HG02678 (cell line): ENCODE data around the gene EMILIN2.

Experiments used
- ATAC-seq: cut with Tn5 transposase; IDR thresholded peaks from one replicate; pipeline ENCODE4 v1.9.1; 2021; ENCODE audit warnings: mild to moderate bottlenecking, moderate library complexity; ENCODE audit not compliant: unreplicated experiment

Gene EMILIN2

GRCh38 chr18:2948038-2948437, 101.2 kb downstream of the EMILIN2 start:
- ATAC-seq = no peak

GRCh38 chr18:2952605-2953004, 105.8 kb downstream of the EMILIN2 start:
- no peak for ATAC-seq

GRCh38 chr18:2953935-2954653, 107.3 kb downstream of the EMILIN2 start:
- ATAC-seq = no peak

GRCh38 chr18:2954869-2955645, 108.3 kb downstream of the EMILIN2 start:
- no peak for ATAC-seq

GRCh38 chr18:2956056-2956455, 109.2 kb downstream of the EMILIN2 start:
- no peak for ATAC-seq

- ATAC-seq = peak; percentile 62
Observed at GRCh38 chr18:2958819-2959298, 112.1 kb downstream of the EMILIN2 start.

- ATAC-seq = no peak
Observed at GRCh38 chr18:2959341-2959740, 112.5 kb downstream of the EMILIN2 start.

GRCh38 chr18:2960983-2961696, 114.3 kb downstream of the EMILIN2 start:
- ATAC-seq = no peak

- no peak for ATAC-seq
Observed at GRCh38 chr18:2961821-2962220, 115.0 kb downstream of the EMILIN2 start.

- no peak for ATAC-seq
Observed at GRCh38 chr18:2963048-2963447, 116.2 kb downstream of the EMILIN2 start.

GRCh38 chr18:2964361-2965010, 117.7 kb downstream of the EMILIN2 start:
- no peak for ATAC-seq
